COLO829 (cell line): Measurements from ENCODE around the gene PROM2.
A peak's percentile ranks its signal among the peaks of the same experiment; 100 is the strongest.

ENCODE experiments used
- DNase-seq: peaks from one replicate; pipeline ENCODE4 v3.0.0; 2012; ENCODE audit warnings: low spot score

Gene PROM2

DNA sequence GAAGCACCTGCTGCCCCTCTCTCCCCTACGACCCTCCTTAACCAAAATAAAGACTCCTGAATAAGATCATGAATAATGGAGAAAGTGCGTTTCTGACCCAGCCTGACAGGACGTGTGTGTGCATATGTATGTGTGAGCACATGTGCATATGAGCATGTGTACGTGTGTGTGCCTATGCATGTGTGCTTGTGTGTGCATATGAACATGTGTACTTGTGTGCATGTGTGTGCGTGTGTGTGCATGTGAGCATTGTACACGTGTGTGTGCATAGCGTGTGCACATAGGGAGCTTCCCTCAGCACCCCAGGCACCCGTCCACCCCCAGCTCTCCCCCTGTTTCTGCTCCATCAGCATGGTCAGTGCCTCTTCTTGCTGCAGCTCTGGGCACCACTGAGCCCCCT lies 33.6 kb downstream of the PROM2 start:
- no peak for DNase-seq

DNA sequence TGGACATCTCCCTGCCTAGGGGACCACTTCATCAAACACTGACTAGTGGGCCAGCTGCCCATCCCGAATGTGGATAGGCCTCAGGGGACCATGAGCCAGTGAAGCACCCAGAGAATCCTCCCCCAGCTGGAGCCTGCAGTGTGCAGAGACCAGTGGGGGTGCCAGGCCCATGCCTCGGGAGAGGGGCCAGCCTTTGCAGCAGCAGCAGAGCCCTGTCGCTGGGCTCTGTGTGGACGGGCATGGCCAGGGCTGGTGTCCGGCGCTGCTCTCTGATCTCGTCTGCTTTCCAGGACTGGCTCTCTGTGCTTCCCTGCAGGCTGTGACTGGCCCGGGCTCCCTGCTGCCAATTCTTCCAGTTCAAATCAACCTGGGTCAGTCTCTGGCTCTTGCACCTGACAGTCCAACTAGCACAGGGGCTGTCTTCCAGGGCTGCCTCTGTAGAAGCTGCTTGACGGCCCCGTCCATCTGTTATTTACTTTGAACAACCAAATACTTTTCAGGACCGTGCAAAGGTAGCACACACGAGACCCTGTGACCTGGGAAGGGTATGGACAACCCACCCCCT lies 34.3 kb downstream of the PROM2 start:
- DNase-seq = no peak

GRCh38 chr2:95309599-95309998 lies 35.4 kb downstream of the PROM2 start:
- no peak for DNase-seq

DNA sequence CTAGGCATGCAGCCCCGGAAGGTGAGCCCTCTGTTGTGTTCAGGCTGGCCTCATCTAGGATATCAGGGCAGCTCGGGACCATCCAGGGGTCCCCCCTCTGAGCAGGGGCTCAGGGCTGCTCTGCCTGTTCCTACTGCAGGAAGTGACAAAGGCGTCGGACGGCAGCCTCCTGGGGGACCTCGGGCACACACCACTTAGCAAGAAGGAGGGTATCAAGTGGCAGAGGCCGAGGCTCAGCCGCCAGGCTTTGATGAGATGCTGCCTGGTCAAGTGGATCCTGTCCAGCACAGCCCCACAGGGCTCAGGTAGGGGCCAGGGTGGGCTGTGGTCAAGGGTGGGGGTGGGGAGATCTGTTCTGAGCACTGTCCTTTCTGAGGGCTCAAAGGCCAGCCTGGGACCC lies 36.0 kb downstream of the PROM2 start:
- no peak for DNase-seq

DNA sequence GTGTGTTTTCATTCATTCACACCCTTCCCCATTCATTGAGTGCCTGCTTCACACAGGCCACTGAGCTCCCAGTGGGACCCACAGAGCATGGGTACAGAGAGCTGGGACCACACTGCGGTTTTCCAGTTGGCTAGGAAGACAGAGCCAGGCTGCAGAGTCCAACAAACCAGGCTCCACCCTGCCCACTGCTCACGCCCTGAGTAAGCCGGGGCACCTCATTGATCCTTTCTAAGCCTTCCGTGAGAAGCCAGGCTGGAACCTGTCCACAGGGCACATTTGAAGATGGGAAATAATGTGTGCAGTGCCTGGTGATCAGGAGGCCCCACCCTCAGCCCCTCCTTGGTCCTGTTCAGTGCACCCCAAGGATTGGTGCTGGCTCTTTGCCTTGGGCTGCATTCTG lies 36.4 kb downstream of the PROM2 start:
- DNase-seq = no peak

GRCh38 chr2:95311815-95312542 lies 37.7 kb downstream of the PROM2 start:
- no peak for DNase-seq

DNA sequence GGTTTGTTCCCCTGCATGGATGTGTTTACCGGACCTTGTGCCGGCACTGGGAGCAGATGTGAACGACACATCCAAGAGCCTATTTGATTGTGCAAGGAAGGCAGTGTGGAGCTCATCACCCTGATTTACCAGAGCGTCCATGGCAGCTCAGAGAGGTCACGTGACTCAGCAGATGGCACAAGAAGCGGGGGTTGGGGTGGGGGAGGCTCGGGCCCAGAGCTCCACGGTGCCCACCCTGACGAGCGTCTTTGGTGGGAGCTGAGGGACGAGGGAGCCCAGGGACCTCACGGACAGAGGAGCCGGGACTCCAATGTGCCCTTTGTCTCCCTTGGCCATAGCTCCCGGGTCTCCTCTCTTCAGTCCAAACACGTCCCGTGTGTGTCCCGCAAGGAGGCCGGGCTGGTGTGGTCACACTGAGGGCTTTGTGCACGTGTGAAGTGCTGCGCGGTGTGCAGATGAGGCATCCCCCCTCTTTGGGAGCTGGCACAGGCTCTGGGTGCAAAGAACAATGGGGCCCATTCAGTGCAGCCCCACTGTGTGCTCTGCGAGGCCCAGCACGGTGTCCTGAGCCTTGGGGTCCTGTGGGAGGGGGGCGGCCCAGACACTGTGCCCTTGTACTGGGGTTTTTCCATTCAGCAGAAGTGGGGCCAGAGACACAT lies 38.4 kb downstream of the PROM2 start:
- DNase-seq = no peak

DNA sequence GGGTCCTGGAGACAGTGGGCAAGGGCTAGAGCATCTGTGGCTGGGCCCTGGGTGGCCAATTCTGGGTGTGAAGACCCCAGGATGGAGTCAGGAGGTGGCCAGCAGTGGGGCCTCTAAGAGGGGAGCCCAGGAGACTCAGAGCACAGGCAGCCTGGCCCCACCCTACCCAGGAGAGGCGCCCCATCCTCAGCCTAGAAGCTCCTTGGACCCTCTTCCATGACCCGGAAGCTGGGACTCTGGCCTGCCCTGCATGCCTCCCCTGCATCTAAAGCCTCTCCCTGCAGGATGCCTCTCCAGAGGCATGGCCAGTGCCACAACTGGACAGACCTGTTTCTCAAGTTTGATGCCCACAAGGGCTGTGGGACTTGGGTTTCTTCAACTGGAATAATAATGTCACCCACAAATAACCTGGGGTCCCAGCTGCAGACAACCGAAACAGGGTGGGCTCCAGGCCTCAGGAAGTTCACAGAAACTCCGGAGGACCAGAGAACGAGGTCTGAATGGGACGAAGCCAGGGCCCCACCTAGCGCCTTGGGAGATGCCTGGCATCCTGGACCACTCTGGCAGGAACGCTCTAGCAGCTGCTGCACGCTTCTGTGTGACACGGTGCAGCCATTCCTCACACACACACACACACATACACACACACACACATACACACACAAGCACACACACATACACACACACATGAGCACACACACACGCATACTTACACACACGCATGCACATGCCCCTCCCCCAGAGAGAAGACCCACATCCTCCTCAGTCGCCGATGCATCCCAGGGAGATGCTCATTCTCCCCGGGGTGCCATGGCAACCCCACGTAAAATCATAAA lies 39.3 kb downstream of the PROM2 start:
- no peak for DNase-seq

DNA sequence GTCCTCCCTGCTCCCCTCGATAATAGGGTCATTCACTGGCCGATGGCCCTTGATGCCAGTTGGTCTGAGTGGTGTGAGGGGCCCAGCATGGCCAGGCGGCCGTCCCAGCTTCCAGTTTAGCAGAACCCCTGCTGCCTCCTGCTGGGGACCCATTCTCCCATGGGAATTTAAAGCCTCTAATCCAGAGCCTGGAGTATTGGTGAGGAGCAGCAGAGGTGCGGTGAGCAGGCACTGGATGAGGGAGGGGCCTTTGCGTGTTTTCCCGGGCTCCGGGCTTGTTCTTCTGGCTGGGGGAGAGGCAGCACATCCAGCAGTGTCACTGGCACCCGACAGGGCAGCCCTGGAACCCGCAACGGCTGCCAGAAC lies 40.3 kb downstream of the PROM2 start:
- no peak for DNase-seq

GRCh38 chr2:95314964-95315611 lies 40.8 kb downstream of the PROM2 start:
- peak; percentile 20 for DNase-seq

DNA sequence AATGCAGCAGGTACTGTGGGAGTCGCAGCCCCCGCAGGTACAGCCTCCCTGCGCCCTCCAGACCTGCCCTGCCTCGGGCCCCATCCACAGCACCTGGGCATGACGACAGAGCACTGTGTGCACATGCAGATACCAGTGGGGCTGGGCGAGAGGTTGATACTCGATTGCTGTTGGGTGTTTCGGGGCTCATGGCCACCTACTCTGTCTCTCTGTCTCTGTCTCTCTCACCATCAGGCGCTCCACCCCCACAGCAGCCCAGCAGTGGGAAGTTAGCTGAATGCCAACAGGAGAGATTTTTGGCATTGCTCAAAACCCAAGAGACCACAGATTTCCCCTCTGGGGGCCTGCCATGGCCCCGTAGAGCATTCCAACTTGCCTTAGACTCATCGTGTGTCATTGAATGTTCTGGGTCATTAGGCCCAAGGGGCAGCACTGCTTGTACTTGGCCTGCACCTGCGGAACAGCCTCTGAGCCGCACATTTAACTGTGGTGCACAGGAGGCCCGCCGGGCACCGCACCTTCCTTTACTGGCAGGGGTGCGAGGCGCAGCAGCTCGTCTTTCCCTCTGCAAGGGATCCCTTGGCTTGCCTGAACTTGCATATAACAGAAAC lies 41.7 kb downstream of the PROM2 start:
- DNase-seq = no peak

DNA sequence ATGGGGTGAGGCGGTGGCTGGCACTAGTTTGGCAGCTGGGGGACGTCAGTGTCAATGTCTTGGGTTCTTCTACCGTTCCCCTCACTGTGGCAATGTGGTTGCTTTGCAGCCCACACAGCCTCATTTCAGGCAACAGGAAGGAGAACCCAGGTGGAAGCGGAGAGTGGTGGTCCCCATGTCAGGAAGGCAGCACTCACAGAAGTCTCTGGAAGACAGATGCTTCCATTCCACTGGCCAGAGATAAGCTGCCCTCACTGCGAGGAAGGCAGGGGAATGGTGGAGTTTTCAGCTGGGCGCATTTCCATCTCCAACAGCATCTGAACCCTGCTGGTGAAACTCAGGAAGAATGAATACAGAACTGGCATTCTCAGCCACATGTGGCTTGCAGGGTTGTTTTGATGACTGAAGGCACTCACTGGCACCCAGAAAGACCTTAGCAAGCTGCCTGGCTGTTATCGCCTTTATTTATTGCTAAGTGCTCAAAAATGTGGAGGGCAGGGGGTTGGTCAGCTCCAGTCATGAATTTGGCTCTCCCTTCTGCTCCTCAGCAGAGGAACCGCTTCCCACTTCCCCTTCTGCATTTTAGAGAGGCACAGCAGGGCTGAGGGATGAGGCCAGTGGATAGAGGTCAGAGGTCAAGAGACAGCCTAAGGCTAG lies 42.3 kb downstream of the PROM2 start:
- DNase-seq = no peak

DNA sequence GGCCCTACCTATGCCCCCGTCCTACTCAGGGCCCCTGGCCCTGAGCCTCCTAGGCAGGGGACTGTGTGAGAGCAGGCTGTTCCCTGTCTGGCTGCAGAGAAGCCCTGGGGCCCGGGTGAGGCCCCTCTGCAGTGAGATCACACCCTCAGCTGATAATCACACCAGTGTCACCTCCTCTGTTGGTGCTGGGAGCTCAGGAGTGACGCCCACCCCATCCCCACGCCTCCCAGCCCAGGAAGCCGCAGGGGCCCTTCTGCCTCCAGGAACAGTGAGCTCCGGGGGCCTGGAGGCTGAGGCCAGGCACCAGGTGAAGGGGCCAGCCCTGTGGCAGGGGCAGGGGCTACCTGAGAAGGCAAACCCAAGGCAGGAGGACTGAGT lies 42.9 kb downstream of the PROM2 start:
- no peak for DNase-seq

- DNase-seq = no peak
Observed at GRCh38 chr2:95317665-95318425, 43.6 kb downstream of the PROM2 start.

DNA sequence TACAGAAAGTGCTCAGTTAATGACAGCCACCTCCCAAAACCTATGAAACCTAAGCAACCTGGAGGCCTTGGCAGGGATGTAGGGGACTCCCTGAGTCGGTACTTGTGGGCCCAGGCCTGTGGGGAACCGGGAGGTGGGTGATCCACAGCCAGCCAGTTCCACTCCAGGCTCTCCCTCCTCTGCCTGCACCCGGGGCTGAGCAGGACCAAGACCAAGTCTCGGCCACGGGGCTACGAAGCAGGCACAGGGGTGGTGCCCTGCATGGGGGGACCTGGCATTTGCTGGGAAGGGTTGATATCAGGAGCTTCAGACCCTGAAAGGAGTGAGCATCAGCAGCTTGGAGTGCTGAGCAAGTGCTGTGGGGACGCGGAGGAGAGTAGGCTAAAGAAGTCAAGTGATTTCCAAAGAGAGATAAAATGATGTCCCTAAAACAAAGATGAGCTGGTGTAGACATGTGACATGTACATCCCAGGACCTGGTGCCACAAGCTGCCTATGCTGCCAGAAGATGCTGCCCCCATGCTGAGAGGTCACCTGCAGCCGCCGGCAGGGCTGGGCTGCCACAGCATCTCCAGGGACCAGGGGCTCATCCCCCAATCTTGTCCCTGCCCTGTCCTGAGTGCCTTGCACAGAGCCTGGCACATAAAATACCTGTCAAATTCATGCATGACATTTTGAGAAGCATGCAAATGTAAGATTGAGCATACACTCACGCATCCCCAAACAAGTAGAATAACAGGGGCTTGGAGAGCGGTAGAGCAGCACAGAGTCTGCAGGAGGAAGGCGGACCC lies 44.4 kb downstream of the PROM2 start:
- no peak for DNase-seq

DNA sequence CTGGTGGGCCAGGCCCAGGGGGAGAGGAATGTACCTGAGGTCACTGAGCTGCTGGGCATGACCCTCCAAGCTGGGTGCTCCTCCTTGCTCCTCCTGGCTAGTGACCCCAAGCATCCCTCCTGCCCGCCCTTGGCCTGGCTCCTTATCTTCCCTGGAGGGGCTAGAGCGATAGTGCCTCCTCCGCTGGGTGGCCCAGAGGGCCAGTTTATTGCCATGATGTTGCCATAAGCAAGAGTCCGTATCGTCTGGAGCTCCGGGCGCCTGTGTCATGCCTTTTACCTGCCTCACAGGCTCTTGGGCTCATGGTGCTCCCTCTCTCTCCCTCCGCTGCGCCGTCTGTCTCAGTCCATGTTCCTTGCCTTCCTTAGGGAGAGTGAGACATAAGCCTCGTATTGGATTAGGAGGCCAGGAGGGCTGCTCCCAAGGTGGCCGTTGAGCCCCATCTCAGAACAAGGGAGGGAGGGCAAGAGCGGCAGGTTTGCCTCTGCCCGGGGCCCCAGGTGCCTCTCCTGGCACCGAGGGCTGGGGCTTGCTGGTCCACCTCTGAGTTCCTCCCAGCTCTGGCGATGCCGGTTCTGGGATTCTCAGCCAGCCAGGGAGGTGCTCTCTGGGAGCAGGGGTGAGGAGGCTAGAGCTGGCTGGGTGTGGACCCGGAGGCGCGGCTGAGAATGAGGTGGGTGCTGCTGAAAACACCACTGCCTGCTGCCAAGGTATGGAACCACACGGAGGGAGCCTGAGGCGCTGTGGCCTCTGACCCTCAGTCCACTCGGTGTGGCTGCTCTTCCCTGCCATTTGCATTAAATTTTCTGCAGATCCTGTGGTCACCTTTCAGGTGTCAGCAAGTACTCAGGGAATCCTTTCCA lies 45.5 kb downstream of the PROM2 start:
- DNase-seq = no peak

- DNase-seq = no peak
Observed at GRCh38 chr2:95320344-95320712, 46.1 kb downstream of the PROM2 start.

- DNase-seq = no peak
Observed at GRCh38 chr2:95320986-95321767, 46.9 kb downstream of the PROM2 start.
